T-helper 22 cell (primary cell): ENCODE data around the gene CXCL12.

ENCODE experiments used
- DNase-seq: peaks from one replicate; pipeline ENCODE4 v3.0.0-alpha.2; 2020; ENCODE audit warnings: low read depth

The CXCL12 gene

DNA sequence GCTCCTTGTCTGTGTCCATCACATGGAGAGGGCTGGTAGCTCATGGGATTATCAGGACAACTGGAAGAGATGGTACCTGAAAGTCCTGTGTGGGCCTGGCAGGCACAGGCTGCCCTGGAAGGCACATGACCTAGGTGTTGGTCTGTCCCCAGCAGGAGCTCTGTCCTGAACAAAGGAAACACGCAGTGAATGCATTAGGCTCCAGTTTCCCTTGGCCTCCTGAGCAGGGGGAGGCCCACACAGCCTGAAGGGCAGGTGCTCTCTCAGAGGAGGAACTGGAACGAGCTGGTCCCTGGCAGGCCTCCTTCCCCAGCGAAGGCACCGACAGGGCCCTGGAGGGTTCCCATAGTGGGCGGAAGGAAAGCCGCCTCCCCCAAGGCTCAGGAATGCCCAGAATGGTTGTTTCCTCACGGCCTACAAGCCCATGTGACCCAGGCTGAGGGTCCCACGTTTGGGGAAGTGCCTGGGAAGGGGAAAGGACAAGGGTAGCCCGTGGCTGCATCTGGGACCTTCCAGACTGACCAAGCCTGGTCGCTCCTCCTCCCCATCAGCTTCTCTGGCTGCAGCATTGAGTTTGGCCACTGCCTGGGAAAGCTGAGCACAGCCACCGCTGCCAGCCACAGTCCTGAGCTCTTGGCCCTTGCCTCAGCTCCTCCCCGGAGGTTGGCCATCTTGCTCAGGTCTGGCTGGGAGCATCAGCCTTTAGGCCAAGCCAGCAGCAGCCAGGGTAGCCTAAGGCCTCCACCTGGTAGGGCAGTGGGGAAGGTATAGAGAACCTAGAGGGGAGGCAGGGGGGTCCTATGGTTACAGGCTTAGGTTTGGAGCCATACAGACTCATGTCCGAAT, 21.8 kb downstream of the CXCL12 start:
- no peak for DNase-seq

DNA sequence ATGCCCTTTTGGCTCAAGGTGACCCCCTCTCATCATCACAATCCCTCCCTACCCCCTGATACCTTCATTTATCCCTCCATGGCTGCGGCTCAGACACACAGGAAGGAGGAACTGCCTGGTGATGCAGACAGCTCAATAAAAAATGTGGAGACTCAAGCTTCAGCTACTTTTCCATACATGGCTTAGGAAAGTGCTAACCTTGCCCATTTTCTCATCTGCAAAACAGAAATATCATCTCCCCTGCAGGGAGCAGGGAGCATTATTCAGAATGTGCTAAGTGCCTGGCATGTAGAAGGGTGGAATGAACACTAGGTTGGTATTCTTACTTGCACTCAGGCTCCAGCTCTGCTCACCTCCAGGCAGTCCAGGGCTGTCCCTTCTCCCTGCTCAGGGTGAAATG, 23.8 kb downstream of the CXCL12 start:
- no peak for DNase-seq

DNA sequence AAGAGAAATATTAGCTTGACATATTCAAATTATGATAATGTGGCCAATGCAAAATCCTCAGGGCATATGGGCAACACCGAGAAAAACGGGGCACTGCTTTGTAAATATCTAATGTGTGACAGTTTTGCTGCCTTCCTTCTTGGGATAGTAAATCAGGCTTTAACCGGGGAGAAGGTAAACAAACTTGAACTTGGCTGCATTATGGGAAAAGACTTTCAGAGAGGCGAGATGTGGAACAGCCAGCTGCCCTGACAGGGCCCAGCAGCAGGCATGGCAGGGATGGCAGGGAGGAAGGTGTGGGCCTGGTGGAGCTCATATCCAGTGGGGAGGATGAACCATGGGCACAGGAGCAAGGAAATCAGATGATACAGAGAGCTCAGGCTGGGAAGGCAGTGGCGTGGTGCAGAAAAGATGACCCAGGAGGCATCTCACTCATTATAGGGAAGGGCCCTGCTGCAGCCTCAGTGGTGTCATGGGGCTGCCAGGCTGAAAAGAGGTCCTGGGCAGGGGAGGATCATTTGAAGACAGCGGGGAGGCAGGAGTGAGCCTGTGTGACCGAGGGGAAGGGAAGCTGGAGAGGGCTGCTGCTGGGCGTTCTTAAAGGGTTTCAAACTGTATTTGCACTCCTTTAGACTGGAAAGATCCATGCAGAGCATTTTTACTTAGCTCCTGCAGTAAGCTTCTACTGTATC, 26.7 kb downstream of the CXCL12 start:
- DNase-seq, result no peak

DNA sequence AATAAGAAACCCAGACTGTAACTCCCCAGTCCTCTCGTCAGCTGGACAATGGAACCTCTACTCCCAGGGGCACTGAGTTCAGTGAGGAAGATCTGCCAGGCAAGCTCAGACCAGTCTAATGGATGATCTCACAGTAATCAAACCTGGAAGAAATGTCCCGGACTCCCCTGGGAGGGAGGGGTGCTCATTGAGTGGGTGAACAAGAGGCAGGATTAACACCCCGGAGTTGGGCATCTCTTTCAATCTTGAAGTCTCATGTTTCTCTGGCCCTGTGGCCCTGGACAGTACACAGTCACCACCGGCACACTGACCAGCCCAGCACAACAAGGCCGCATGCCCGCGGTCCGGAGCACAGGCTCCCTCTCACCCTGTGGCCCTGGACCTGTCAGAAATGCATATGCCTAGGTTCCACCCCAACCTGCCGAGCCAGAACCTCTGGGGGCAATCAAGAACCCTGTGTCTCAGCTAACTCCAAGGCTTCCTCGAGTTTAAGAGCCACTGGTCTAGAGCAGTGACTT, 27.8 kb downstream of the CXCL12 start:
- DNase-seq, result no peak

DNA sequence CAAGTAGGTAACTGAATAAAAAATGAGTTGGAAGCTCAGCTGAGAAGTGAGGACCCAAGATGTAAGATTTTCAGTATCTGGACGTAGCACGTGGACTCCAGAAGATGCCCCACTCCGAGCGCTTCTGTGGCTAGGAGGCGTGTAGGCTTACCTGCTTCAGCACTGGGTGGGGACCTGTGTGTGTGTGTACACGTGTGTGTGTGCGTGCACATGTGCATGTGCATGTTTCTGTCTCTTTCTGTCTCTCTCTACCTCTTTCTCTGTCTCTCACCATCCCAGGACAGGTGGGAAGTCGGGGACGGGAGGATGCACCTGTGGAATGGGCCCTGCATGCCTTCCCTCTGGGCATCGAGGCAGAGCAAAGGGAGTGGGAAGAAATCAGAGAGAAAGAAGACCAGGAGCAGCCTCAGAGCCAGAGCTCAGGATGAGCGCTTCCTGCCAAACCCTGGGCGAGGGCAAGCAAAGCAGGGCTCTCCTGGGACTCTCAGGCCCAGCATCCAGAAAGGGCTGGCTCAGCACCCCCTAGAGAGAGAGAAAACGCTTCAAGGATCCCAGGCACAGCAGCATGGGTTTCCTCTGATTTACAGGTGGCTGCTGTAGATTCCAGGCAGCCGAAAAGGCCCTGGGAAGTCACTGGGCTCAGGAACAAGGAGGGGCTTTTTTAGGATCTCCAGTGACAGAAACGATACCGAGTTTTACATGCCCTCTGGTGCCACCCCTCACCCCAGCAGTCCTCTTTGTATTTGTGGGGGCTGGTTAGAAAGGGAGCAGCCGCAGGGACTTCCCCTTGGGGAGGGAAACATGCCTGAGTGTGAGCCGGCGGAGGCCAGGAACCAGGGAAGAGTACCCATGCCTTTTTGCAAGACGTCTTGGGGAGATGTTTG, 28.5 kb downstream of the CXCL12 start:
- no peak for DNase-seq

DNA sequence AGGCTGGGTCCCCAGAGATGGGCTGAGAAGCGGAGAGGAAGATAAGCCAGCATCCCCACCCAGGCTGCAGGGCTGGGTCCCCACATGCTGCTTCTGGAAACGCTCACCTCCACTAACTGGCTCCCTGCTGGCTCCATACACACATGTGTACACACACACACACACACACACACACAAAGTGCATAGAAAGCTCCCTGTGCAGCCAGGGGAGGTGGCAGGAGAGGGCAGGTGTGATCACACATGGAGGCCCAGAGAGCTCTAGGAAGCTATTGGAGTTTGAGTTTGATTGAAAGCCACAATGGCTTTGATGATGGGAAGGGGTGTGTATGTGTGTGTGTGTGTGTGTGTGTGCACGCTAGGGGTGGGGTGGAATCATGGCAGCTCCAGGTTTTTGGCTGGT, 29.3 kb downstream of the CXCL12 start:
- no peak for DNase-seq

DNA sequence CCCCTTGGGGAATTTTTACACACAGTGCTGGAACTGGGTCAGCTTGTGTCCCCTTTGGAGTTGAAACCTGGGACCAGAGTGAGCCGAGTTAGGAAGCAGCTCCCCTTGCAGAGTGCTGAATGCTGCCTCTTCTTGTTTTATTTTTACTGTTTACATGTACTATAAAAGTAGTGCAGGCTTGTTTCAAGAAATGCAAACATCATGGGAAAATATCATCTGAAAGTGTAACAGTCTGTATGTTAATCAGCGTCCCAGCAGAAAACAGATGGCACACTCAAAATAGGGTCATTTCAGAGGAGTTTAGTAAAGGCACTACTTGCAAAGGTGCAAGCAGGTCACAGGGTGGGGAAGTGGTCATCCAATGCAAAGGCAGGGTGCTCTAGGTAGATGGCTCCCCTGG, 30.1 kb downstream of the CXCL12 start:
- DNase-seq, result no peak

DNA sequence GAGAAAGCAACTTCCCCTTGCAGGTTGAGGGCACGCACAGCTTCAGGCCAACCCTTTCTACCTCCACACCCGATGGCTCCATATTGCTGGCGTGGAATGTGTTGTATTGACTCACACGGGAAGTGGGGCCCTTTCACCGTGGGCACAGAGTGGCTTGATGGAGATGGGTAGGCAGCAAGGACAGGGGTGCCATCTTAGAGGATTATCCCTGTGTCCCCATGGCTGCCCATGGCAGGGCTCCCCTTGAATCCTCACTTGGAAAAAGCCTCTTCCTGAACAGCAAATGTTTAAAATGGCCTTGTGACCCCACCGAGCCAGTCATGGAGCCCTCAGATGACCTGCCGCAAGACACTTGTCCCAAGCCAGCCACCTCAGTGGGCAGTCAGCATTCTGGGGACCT, 31.2 kb downstream of the CXCL12 start:
- DNase-seq, result no peak

DNA sequence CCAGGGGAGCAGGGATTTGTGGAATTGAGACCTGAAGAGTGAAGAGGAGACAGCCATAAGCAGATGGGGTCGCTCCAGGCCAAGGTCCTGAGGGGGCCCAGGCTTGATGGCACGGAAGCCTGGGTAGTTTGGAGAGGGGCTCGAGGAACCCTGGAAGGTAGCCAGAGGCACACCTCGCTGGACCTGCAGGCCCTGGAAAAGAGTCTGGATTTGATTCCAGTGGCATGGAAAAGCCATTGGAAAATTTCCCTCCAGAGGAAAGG, 31.8 kb downstream of the CXCL12 start:
- DNase-seq, result no peak

DNA sequence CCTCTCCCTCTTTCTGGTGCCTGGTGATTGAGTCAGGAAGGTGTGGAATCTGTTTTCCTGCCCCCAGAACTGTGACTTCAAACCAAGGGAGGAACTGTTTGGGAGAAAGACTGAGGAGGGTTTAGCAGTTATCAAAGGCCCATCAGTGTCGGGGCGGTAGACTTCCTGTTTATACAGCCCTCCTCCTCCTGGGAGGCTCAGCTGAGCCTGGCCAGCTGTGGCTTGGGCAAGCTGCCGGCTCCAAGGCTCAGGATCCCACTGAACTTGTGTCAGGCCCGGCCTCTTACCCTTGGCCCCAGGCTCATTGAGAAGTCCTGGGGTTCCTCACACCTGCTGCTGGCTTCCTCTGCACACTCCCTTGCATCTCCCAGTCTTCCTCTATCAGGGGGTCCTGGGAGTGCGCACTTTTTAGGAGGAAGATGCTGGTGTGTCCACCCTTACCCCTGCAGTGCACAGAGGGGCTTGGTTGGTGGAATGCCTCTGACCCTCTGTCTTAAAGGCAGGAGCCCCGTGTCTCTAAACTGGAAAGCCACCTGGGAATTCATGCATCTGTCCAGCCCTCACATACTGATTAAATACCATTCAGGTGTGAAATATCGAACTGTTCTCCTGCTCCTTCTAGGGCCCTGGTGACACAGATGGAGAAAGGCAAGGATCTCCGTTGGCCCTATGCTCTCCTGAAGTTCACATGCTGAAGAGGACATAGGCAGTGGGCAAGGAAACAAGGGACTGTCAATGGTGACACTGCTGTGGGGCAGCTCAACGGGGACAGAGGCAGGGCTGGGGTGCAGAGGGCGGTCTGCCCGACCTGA, 32.4 kb downstream of the CXCL12 start:
- no peak for DNase-seq

DNA sequence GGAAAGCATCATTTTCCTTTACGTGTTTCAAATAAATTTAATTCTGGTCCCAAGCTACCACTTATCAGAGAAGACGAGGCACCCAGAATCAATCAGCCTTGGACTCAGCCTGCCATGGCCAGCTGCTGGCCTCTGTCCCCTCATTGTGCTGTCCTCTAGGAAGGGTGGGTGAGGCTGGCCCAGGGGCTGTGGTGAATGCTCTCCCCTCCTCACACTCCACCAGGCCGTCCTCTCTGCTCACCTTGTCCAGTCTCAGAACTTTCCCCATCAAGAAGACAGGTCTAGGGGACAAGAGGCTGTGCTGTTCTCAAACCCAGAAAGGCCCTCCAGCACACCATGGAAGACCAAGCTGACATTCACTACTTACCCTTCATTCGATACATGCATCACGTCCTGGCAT, 36.4 kb downstream of the CXCL12 start:
- no peak for DNase-seq

DNA sequence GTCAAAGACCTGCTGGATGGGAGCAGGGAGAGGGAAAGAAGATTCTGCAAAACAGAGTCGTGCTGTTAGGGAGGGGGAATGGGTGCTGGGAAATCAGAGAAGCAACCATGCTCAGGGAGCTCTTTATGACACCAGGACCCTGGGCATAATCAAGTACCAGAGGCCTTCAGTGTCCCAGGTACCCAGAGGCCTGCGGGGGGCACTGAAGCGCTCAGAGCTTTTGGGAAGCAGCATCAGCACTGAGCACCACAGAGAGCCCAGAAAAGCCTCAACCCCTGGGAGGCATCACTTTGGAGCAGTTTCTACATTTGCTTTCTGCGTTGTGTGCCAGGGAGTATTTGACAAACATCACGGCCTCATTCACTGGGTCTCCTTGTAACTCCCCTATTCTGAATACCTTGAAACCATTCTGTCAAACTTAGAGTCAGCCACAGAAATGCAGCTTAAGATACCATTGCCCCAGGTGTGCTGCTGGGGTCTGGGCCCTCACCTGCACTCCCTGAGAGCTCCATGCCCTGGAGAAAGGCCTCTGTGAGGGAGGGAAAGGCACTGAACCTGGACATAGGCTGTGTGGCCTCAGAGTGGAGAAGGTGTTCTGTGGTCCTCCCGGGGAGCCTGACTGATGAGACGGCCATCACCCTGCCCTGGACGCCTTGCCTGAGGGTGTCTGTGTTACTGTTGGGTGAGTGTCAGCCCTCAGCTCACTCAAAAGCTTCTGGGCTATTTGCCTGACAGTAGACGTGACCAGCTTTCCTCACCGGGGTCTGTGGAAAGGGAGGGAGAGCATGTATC, 37.1 kb downstream of the CXCL12 start:
- DNase-seq, result no peak

DNA sequence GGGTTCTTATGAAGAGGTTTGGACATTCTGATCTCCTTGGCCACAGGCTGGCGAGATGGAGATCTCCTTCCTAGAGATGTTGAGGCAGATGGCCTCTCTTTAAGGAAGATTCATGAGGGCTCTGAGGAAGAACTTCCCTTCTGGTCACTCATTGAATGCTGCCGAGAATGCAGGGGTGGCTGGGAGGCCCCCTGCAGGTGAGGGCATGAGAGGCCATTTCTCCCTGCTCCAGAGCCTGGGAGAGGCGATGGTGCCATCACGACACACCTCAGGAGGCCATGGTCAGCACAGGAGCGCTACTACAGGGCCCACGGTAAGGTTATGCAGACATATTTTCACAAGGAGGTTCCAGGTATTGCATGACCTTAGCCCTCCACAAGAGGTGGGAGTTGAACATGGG, 40.2 kb downstream of the CXCL12 start:
- DNase-seq, result no peak

DNA sequence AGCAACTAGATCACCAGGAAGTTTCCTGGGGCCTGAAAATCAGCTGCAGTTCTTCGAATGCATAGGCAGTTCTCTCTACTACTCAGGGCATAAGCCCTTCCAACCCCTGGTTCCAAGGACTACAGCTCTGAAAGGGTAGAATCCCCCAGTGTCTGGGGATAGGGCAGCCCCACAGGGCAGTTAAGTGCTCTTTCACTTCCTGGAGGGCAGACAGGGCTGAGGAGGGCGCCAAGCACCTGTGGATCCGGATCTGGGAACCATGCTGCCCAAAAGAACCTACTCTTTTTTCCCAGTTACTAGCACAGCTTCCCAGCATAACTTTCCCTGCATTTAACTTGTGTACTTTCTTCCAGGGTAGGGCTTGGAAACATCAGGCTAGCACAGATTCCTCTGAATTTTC, 41.1 kb downstream of the CXCL12 start:
- DNase-seq, result no peak

DNA sequence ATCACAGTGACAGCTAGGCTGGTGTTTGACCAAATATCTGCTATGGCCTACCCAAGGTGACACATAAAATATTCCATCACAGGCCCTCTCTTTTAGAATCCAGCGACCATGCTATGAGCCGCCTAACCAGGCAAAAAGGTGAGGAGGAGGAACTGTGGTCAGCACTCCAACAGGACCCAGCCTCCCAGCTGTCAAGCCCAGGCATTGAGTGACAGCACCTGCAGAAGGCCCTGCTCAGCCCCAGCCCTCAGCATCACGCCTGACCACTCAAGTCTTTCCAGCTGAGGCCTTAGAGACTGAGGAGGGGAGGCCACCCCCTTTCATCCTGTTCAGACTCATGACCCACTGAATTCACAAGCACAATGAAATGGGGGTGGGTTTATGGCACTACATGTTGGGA, 43.0 kb downstream of the CXCL12 start:
- DNase-seq, result no peak

DNA sequence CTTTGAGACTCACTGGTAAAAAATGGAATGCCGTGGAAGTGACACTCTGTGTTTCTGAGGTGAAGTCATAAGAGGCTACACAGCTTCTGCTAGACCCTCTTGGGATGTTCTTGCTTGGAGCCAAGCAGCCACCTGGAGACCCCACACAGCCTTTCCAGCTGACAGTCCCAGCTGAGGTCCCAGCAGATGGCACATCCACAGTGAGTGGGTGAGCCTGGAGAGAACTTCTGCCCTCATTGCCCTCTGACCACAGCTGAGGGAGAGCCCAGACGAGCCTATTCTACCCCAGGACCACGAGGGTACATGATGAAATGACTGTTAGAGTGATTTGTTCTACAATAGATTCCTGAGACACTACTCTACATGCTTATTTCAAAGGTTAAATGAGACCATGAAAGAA, 44.3 kb downstream of the CXCL12 start:
- DNase-seq, result no peak

DNA sequence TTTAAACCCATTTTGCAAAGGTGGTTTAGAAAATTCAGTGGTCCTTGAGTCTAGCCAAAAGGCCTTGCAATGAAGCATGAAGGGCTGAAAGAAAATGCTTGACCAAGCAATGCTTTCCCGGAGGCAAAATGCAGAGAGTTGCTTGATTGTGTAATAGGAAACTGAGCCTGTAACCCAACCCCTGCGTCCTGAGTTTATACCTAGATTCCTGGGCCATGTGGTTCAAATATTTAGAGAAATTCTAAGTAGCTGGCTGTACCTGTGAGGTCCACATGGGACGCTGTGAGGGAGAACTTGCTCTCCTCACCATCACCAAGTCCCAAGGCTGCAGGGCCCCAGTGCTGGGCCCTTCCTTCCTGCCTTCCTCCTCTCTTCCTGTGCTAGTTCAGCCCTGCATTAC, 45.7 kb downstream of the CXCL12 start:
- no peak for DNase-seq

DNA sequence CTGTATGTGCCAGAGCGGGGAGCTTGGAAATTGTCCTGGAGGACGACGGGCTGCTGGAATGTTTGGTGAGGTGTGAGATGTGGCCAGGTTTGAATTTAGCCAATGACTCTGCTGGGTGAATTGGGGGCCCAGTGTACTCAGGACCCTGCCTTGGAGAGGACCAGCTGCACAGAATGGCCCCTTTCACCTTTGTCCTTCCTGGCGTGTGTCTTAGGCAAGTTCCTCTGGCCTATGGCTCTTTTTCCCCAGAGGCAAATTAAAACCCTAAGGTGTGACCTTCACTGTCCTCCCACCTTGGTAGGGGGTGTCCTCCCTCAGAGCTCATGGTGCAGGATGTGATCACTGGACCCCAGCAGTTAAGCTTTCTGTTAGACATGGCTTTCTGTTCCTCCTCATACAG, 47.8 kb downstream of the CXCL12 start:
- DNase-seq, result no peak

DNA sequence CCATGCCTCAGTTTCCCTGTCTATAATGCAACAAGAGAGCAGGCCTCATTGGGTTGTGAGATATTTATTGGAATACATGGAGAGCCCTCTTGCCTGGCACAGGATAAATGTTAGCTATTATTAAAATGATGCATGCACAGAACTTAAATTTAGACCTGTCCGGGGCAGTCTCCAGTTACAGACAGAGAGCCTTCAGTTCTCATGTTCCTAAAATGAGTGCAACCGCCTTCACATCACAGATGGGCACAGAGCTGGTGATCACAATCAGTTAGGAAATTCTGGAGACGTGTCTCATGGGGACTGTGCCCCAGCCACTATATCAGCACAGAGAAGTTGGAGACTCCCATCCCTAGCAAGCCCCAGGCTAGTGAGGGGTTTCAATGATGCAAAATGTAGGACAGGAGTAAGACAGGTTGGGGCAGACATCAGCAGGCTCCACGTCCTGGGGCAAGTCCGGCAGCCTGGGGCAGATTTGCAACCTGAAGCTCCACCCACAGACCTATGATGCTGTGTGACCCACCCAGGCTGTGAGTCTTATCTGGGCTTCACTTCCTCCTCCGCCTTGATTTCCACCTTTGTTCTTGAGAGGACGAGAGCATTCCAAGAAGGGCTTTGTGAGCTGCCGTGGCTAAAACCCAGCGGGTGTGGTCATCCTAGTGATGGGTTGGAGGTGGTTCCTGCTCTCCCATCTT, 49.4 kb downstream of the CXCL12 start:
- DNase-seq, result no peak

DNA sequence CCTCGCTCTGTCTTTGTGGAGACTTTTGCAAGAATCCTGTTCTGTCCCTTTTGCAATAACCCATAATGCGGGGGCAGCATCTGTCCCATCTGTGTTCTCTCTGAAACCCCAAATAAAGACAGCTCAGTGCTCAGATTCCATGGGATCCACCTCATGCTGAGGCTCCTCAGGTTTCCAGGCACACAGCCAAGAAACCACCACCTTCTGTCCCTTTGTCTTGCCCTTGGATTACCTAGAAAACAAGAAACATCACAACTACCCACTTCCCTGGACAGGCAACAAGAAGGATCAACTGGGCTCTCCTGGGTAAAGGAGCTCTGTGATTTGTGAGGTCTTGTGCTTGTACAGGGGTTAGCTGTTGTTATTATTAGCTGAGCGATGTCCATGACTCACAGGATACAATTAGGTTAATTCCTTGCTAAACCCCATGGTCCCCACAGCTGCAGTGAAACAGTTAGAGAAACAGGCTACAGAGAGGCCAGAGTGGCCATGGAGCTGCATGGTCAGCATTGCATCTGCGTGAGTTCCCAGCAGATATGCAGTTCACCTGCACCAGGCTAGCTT, 50.2 kb downstream of the CXCL12 start:
- DNase-seq, result no peak
